ENCODE data around the gene FAM174C.

DNA sequence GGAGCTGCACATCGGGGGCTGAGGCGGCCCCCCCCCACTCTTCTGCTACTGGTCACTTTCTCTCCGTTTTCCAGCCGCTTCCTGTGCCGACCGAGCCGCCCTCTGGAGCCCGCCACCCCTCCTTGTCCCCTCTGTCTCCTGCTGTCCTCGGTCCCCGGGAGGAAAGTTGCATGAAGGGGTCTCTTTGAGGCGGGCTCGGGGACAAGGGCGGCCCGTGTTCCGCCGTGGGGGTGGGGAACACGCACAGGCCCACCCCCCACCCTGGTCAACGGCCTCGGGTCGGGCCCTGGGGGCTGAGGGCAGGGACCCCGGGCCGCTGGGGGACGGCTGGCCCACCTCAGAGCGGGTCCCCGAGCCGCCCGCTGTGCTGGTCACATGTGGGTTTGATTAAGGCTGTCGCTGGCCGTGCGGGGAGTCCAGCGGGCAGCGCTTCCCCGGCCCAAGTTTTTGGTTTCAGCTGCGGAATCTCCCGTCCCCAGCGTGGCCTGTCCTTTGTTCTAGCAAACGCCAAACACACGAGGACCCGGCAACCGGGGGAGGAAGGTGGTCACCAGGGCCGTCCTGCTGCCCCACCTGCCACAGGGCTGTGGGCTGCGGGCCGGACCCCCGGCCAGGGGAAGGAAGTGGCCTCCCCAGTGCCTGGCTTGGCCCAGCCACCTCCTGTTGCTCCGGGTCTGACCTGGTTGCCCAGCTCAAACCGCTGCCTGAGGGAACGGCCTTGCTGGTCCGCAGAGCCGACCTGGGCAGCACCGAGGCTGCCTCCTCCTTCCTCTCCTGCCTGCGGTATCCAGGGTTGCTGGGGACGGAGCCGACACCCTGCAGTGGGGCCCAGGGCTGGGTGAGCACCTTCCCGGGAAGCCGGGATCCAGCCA, 12.3 kb downstream of the FAM174C start:
- TF ChIP-seq, protein P1, sequence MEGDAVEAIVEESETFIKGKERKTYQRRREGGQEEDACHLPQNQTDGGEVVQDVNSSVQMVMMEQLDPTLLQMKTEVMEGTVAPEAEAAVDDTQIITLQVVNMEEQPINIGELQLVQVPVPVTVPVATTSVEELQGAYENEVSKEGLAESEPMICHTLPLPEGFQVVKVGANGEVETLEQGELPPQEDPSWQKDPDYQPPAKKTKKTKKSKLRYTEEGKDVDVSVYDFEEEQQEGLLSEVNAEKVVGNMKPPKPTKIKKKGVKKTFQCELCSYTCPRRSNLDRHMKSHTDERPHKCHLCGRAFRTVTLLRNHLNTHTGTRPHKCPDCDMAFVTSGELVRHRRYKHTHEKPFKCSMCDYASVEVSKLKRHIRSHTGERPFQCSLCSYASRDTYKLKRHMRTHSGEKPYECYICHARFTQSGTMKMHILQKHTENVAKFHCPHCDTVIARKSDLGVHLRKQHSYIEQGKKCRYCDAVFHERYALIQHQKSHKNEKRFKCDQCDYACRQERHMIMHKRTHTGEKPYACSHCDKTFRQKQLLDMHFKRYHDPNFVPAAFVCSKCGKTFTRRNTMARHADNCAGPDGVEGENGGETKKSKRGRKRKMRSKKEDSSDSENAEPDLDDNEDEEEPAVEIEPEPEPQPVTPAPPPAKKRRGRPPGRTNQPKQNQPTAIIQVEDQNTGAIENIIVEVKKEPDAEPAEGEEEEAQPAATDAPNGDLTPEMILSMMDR (IDR thresholded peaks at IDR 0.05) = no peak
- no peak for TF ChIP-seq POLR2AphosphoS5 (IDR thresholded peaks at IDR 0.05)
- TF ChIP-seq POLR2A (IDR thresholded peaks at IDR 0.05) = no peak
- TF ChIP-seq EP300 (IDR thresholded peaks at IDR 0.05) = no peak

All from suprapubic skin (tissue), 4 donors.